NT2/D1 (cell line): ENCODE measurements around the gene DUSP14.
"Not testable (repeated sequence)": the region's sequence is repeated elsewhere in the genome, so short reads cannot be mapped to it uniquely, and the experiment has no call there.

Source experiments
- DNase-seq: peaks from one replicate; pipeline ENCODE4 v3.0.0-alpha.2; 2011; ENCODE audit warnings: low read depth, low spot score
- H3K27me3 ChIP-seq: 2 replicates; pipeline ENCODE4 v1.6.0; 2011; ENCODE audit warnings: mild to moderate bottlenecking; ENCODE audit not compliant: insufficient read length, insufficient read depth
- H3K36me3 ChIP-seq: 2 replicates; pipeline ENCODE4 v1.6.1; 2011; ENCODE audit warnings: mild to moderate bottlenecking, low read length, mixed read lengths; ENCODE audit not compliant: insufficient read depth, insufficient read length
- H3K4me1 ChIP-seq: 2 replicates; pipeline ENCODE4 v1.5.1; 2011; ENCODE audit not compliant: insufficient read depth, insufficient read length
- H3K4me3 ChIP-seq: 2 replicates; pipeline ENCODE4 v1.5.1; 2011; ENCODE audit warnings: low read depth; ENCODE audit not compliant: insufficient read length
- H3K9ac ChIP-seq: 2 replicates; pipeline ENCODE4 v1.6.0; 2011; ENCODE audit warnings: low read depth; ENCODE audit not compliant: insufficient read length
- H3K9me3 ChIP-seq: 2 replicates; pipeline ENCODE4 v1.5.1; 2011; ENCODE audit warnings: mild to moderate bottlenecking, low read length; ENCODE audit not compliant: insufficient read depth
- SUZ12 ChIP-seq: IDR thresholded peaks from 2 replicates; pipeline ENCODE4 v1.6.1; 2011; ENCODE audit not compliant: insufficient read length, insufficient read depth; ENCODE audit errors: extremely low read depth
- YY1 ChIP-seq: IDR thresholded peaks from 2 replicates; pipeline ENCODE4 v1.6.1; 2011; ENCODE audit not compliant: insufficient read length, insufficient read depth
- ZNF274 ChIP-seq: IDR thresholded peaks from 2 replicates; pipeline ENCODE4 v1.6.1; 2011; ENCODE audit warnings: mild to moderate bottlenecking, low read depth, low read length

DUSP14 gene

GRCh38 chr17:37489197-37490001 lies at the start of gene DUSP14:
Gene DUSP14, plus strand, starts transcription at chr17:37489891. Its CDS starts 22,382 bp downstream, at chr17:37512273.
- DNase-seq: no peak
- H3K27me3 ChIP-seq: no peaks in the 10 kb centered on the region
- no peaks in the 10 kb centered on the region for H3K36me3 ChIP-seq
- H3K9me3 ChIP-seq: no peaks in the 10 kb centered on the region
- peak within 1 kb of the TSS; percentile 88 for H3K9ac ChIP-seq
- no peak for TF ChIP-seq ZNF274
- TF ChIP-seq YY1: no peak
- no peak for TF ChIP-seq SUZ12
- peak within 1 kb of the TSS; percentile 67 for H3K4me3 ChIP-seq
- H3K4me1 ChIP-seq: no peaks in the 10 kb centered on the region

- H3K36me3 ChIP-seq: peaks cover 52% of the 10 kb centered on the region
- no peak for DNase-seq
- no peak overlapping the region for H3K9ac ChIP-seq
- H3K9me3 ChIP-seq: no peaks in the 10 kb centered on the region
- no peaks in the 10 kb centered on the region for H3K27me3 ChIP-seq
- TF ChIP-seq ZNF274: no peak
- no peak for TF ChIP-seq YY1
- TF ChIP-seq SUZ12: no peak
- no peaks in the 10 kb centered on the region for H3K4me1 ChIP-seq
- no peak overlapping the region for H3K4me3 ChIP-seq
Observed at GRCh38 chr17:37440424-37440823, 49.3 kb upstream of the DUSP14 start.

DNA sequence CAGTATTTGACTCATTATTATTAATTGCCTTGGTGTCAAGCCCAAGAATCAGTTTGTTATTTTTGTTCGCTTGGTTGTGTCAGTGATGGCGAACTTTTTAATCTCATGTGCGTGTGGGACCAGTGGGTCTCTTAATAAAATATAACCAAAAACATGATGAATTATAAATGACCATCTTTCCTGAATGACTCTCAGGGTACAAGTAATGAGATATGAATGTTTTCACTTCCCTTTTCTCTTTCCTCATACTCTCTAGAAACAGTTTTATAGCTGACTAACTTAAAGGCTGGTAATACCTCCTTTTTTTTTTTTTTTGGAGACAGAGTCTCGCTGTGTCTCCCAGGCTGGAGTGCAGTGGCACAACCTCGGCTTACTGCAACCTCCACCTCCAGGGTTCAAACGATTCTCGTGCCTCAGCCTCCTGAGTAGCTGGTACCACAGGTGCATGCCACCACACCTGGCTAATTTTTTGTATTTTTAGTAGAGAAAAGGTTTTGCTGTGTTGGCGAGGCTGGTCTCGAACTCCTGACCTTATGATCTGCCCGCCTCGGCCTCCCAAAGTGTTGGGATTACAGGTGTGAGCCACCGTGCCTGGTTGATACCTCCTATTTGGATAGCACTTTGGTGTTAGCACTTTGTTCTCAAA lies 48.2 kb upstream of the DUSP14 start:
- H3K9me3 ChIP-seq, H3K27me3 ChIP-seq, H3K4me1 ChIP-seq, H3K9ac ChIP-seq, H3K4me3 ChIP-seq, DNase-seq: not testable (repeated sequence)
- H3K36me3 ChIP-seq: peaks cover 52% of the 10 kb centered on the region

GRCh38 chr17:37446027-37446426 lies 43.7 kb upstream of the DUSP14 start:
- DNase-seq: no peak
- H3K36me3 ChIP-seq: peaks cover 39% of the 10 kb centered on the region
- H3K4me1 ChIP-seq: no peaks in the 10 kb centered on the region

GRCh38 chr17:37447641-37448040 lies 42.0 kb upstream of the DUSP14 start:
- no peak overlapping the region for H3K9ac ChIP-seq
- H3K36me3 ChIP-seq: peaks cover 26% of the 10 kb centered on the region

More at GRCh38 chr17:37446027-37446426, 43.7 kb upstream of the DUSP14 start:
- TF ChIP-seq ZNF274 (no peak), SUZ12 (no peak), YY1 (no peak)
- Histone ChIP-seq H3K9me3 (no peaks in the 10 kb centered on the region), H3K4me3 (no peak overlapping the region), H3K9ac (no peak overlapping the region), H3K27me3 (no peaks in the 10 kb centered on the region)

GRCh38 chr17:37450112-37450511 lies 39.6 kb upstream of the DUSP14 start:
- no peaks in the 10 kb centered on the region for H3K27me3 ChIP-seq
- H3K4me1 ChIP-seq: no peaks in the 10 kb centered on the region
- peaks cover 11% of the 10 kb centered on the region for H3K36me3 ChIP-seq
- DNase-seq: no peak
- H3K9ac ChIP-seq: no peak overlapping the region
- no peaks in the 10 kb centered on the region for H3K9me3 ChIP-seq
- no peak for TF ChIP-seq YY1
- no peak for TF ChIP-seq SUZ12
- no peak for TF ChIP-seq ZNF274
- no peak overlapping the region for H3K4me3 ChIP-seq

More at GRCh38 chr17:37447641-37448040, 42.0 kb upstream of the DUSP14 start:
- H3K27me3 ChIP-seq: no peaks in the 10 kb centered on the region
- H3K4me3 ChIP-seq: no peak overlapping the region
- TF ChIP-seq ZNF274: no peak
- no peak for TF ChIP-seq YY1
- no peak for TF ChIP-seq SUZ12
- DNase-seq: no peak
- no peaks in the 10 kb centered on the region for H3K9me3 ChIP-seq
- H3K4me1 ChIP-seq: no peaks in the 10 kb centered on the region

DNA sequence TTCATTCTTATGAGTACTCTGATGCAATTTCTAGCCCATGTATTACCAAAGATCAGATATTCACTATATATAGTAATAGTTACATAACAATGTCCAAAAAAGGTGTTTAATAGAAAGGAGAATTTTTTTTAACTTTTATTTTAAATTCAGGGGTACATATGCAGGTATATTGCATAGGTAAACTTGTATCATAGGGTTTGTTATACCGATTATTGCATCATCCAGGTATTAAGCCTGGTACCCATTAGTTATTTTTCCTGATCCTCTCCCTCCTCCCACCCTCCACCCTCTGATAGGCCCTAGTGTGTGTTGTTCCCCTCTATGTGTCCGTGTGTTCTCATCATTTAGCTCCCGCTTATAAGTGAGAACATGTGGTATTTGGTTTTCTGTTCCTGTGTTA lies 31.9 kb upstream of the DUSP14 start:
- peaks cover 18% of the 10 kb centered on the region for H3K36me3 ChIP-seq
- not testable (repeated sequence) for H3K9me3 ChIP-seq, H3K9ac ChIP-seq, H3K4me3 ChIP-seq, DNase-seq, H3K27me3 ChIP-seq, H3K4me1 ChIP-seq
